HepG2 (cell line): Measurements from ENCODE around the gene SLC17A9. TPM values are rescaled to one million over a fixed set of nuclear protein-coding genes. Genes with fewer than 3 reads are reported as not detected.

ENCODE experiments used
- ATF6 ChIP-seq: sonication (generic); formaldehyde crosslinking; conservative IDR thresholded peaks from 2 replicates; pipeline ENCODE4 v1.4.0; 2020; ENCODE audit warnings: missing genetic modification reagents
- CC2D1A ChIP-seq: sonication (generic); formaldehyde crosslinking; IDR thresholded peaks from 2 replicates; pipeline ENCODE4 v1.8.1; 2023; ENCODE audit warnings: mild to moderate bottlenecking, missing genetic modification reagents
- FOXC1 ChIP-seq: sonication (generic); formaldehyde crosslinking; IDR thresholded peaks from 2 replicates; pipeline ENCODE4 v1.8.0; 2022; ENCODE audit warnings: mild to moderate bottlenecking, missing genetic modification reagents, borderline replicate concordance
- FOXP1 ChIP-seq, 2 experiments: fragments of 450-650 bp in 1 of 2; IDR thresholded peaks; 2 replicates each; pipeline ENCODE4 v1.6.1; 2017 to 2018; ENCODE audit warnings: antibody characterized with exemption in 1 of 2
- GMEB1 ChIP-seq: sonication (generic); formaldehyde crosslinking; IDR thresholded peaks from 2 replicates; pipeline ENCODE4 v1.5.1; 2020; ENCODE audit warnings: missing genetic modification reagents, mild to moderate bottlenecking, borderline replicate concordance
- KDM3A ChIP-seq: IDR thresholded peaks from 2 replicates; pipeline ENCODE4 v1.6.1; 2018; ENCODE audit warnings: low read depth, missing compliant biosample characterization
- MAFF ChIP-seq: IDR thresholded peaks from 2 replicates; pipeline ENCODE4 v1.6.1; 2011; ENCODE audit warnings: low read depth, low read length, improper control_type of control experiment
- MBNL3 ChIP-seq: fragments of 250-450 bp; sonication (Bioruptor Pico); conservative IDR thresholded peaks from 2 replicates; pipeline ENCODE4 v1.8.0; 2022; ENCODE audit warnings: mild to moderate bottlenecking, inconsistent platforms
- MIXL1 ChIP-seq: IDR thresholded peaks from 2 replicates; pipeline ENCODE4 v1.6.1; 2016
- MTF2 ChIP-seq: sonication (generic); formaldehyde crosslinking; IDR thresholded peaks from 2 replicates; pipeline ENCODE4 v1.5.0; 2020; ENCODE audit warnings: missing genetic modification reagents, borderline replicate concordance
- NR2C2 ChIP-seq: sonication (generic); formaldehyde crosslinking; IDR thresholded peaks from 2 replicates; pipeline ENCODE4 v1.4.0; 2020; ENCODE audit warnings: missing genetic modification reagents, mild to moderate bottlenecking, moderate library complexity, borderline replicate concordance
- POLR2G ChIP-seq: fragments of 200-400 bp; formaldehyde crosslinking; IDR thresholded peaks from 2 replicates; pipeline ENCODE4 v1.6.1; 2018; ENCODE audit warnings: mild to moderate bottlenecking, low read depth, low read length, moderate library complexity
- SSRP1 ChIP-seq: IDR thresholded peaks from 2 replicates; pipeline ENCODE4 v1.6.1; 2016; ENCODE audit warnings: control low read depth
- TAF1 ChIP-seq: sonication (generic); formaldehyde crosslinking; IDR thresholded peaks from 2 replicates; pipeline ENCODE4 v1.4.0; 2020; ENCODE audit warnings: missing genetic modification reagents
- TMF1 ChIP-seq: sonication (generic); formaldehyde crosslinking; IDR thresholded peaks from 2 replicates; pipeline ENCODE4 v1.8.1; 2022; ENCODE audit warnings: low read depth, missing genetic modification reagents
- ZKSCAN1 ChIP-seq: fragments of 150-350 bp; IDR thresholded peaks from 2 replicates; pipeline ENCODE4 v1.6.1; 2014; ENCODE audit warnings: low read length
- ZNF530 ChIP-seq: sonication (generic); formaldehyde crosslinking; IDR thresholded peaks from 2 replicates; pipeline ENCODE4 v1.5.0; 2020; ENCODE audit warnings: low read depth, mild to moderate bottlenecking, missing genetic modification reagents
- ZNF550 ChIP-seq: sonication (generic); formaldehyde crosslinking; IDR thresholded peaks from 2 replicates; pipeline ENCODE4 v1.4.0; 2020; ENCODE audit warnings: mild to moderate bottlenecking, missing genetic modification reagents, borderline replicate concordance
- ZNF772 ChIP-seq: sonication (generic); formaldehyde crosslinking; IDR thresholded peaks from 2 replicates; pipeline ENCODE4 v1.5.0; 2020; ENCODE audit warnings: mild to moderate bottlenecking, missing genetic modification reagents
- ZSCAN21 ChIP-seq: sonication (generic); formaldehyde crosslinking; IDR thresholded peaks from 2 replicates; pipeline ENCODE4 v1.8.0; 2022; ENCODE audit warnings: mild to moderate bottlenecking, missing genetic modification reagents, moderate library complexity, borderline replicate concordance
- polyA plus RNA-seq, 8 experiments: library from polyadenylated mRNA; depleted of rRNA in 3 of 8; stranded (reverse) in 7 of 8; unstranded in 1 of 8; fragments of >200 nt; fragmentation: Illumina TruSeq in 4 of 8; extraction: Trizol in 4 of 8; gene quantifications; 2 replicates each; pipeline versions ENCODE4 v1.2.1 to v1.2.3, GENCODE V29; 2011 to 2016; ENCODE audit warnings: low read depth in 4 of 8, missing spikeins in 1 of 8, mixed read lengths in 1 of 8; ENCODE audit not compliant: insufficient read depth in 1 of 8
- total RNA-seq, 5 experiments: library from RNA; depleted of rRNA; stranded (reverse); fragments of >200 nt; fragmentation: Illumina TruSeq; extraction: Trizol; gene quantifications; 2 replicates each; pipeline ENCODE4 v1.2.3, GENCODE V29; 2016; ENCODE audit warnings: low read depth in 1 of 5
- TF ChIP-seq, protein P1 (sequence below): IDR thresholded peaks from 2 replicates; pipeline ENCODE4 v1.6.1; 2016; ENCODE audit warnings: low read depth, borderline replicate concordance
- TF ChIP-seq, protein P2 (sequence below): sonication (generic); formaldehyde crosslinking; IDR thresholded peaks from 2 replicates; pipeline ENCODE4 v1.4.0; 2020; ENCODE audit warnings: missing genetic modification reagents
- TF ChIP-seq, protein P3 (sequence below): sonication (generic); formaldehyde crosslinking; IDR thresholded peaks from 2 replicates; pipeline ENCODE4 v1.4.0; 2020; ENCODE audit warnings: missing genetic modification reagents, borderline replicate concordance

Gene SLC17A9
- total and polyA plus RNA-seq, 2 of the 13 experiments (the other 11 are each of a cell fraction or from before 2014, with no cell fraction given): 110 to 191 TPM

DNA sequence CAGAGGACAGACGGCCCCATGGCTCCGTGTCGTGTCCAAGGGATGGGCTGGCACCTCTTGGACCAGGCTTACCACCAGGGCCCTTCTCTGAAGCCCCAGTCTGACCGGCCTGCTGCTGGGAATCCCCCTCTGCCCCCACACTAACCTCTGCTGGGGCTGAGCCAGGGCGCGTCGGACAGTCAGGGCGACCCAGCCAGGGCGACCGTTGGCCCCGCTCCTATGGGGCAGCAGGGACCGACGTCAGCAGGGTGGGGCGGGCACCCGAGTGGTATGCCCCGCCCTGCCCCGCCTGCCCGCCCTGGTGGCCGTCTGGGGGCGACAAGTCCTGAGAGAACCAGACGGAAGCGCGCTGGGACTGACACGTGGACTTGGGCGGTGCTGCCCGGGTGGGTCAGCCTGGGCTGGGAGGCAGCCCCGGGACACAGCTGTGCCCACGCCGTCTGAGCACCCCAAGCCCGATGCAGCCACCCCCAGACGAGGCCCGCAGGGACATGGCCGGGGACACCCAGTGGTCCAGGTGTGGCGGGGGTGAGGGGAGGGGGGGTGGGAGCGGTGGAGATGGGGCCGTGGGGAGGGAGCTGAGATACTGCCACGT lies at the start of gene SLC17A9 (continued):
- TF ChIP-seq, protein P1, sequence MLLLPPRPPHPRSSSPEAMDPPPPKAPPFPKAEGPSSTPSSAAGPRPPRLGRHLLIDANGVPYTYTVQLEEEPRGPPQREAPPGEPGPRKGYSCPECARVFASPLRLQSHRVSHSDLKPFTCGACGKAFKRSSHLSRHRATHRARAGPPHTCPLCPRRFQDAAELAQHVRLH (CRISPR knock-in tag): peak; percentile 96
- TF ChIP-seq KDM3A (CRISPR knock-in tag) (peak; percentile 93), ZSCAN21 (CRISPR knock-in tag) (peak; percentile 96), GMEB1 (peak; percentile 76), ZNF772 (CRISPR knock-in tag) (peak; percentile 98), CC2D1A (no peak), MIXL1 (peak; percentile 33; the same call in 1 of the 2 replicates), TMF1 (CRISPR knock-in tag) (0 out of 2 replicates have a peak, but pooled peaks have one; percentile 75), SSRP1 (CRISPR knock-in tag) (no peak; the same call in 1 of the 2 replicates), MAFF (no peak), MTF2 (CRISPR knock-in tag) (no peak), MBNL3 (CRISPR knock-in tag) (no peak), ZNF550 (CRISPR knock-in tag) (peak; percentile 91; the same call in 1 of the 2 replicates), FOXP1 (IDR thresholded peaks at IDR 0.05) (no peak), FOXP1 (CRISPR knock-in tag; IDR thresholded peaks at IDR 0.05) (peak; percentile 56; the same call in 1 of the 2 replicates), POLR2G (peak; percentile 93), ZKSCAN1 (no peak), ATF6 (no peak; the same call in none of the 2 replicates), ZNF530 (CRISPR knock-in tag) (no peak), FOXC1 (peak; percentile 79), NR2C2 (no peak; the same call in 1 of the 2 replicates), TAF1 (CRISPR knock-in tag) (peak; percentile 92)
- TF ChIP-seq, protein P2, sequence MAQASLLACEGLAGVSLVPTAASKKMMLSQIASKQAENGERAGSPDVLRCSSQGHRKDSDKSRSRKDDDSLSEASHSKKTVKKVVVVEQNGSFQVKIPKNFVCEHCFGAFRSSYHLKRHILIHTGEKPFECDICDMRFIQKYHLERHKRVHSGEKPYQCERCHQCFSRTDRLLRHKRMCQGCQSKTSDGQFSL (CRISPR knock-in tag): peak; percentile 83
- TF ChIP-seq, protein P3, sequence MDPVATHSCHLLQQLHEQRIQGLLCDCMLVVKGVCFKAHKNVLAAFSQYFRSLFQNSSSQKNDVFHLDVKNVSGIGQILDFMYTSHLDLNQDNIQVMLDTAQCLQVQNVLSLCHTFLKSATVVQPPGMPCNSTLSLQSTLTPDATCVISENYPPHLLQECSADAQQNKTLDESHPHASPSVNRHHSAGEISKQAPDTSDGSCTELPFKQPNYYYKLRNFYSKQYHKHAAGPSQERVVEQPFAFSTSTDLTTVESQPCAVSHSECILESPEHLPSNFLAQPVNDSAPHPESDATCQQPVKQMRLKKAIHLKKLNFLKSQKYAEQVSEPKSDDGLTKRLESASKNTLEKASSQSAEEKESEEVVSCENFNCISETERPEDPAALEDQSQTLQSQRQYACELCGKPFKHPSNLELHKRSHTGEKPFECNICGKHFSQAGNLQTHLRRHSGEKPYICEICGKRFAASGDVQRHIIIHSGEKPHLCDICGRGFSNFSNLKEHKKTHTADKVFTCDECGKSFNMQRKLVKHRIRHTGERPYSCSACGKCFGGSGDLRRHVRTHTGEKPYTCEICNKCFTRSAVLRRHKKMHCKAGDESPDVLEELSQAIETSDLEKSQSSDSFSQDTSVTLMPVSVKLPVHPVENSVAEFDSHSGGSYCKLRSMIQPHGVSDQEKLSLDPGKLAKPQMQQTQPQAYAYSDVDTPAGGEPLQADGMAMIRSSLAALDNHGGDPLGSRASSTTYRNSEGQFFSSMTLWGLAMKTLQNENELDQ: no peak; the same call in 1 of the 2 replicates
